ENCODE results near the gene EIF3J. TPM values are rescaled to one million over a fixed set of nuclear protein-coding genes. Genes with fewer than 3 reads are reported as not detected.
"Not testable (repeated sequence)": the region's sequence is repeated elsewhere in the genome, so short reads cannot be mapped to it uniquely, and the experiment has no call there.

EIF3J gene
- total and polyA plus RNA-seq, 2 experiments from 2014 or later: 33.9 to 46.4 TPM

DNA sequence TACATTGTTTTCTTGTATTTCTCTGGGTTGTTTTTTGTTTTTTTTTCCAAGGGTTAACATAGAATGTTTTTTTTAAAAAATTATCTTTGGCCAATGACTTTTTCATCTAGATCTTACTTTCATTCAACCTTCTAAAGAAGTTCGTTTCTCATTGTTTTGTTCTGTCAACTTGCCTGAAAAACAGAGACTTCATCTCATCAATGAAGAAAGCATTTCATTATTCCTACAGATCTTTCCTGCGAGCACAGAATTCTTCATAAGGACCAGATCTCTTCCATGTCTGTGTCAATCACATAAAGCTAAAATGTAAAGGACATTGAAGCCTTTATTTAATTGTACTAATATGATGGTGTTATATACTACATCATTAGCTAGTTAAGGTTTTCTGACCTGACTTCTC, 9.7 kb upstream of the EIF3J start:
- TF ChIP-seq, protein P1, sequence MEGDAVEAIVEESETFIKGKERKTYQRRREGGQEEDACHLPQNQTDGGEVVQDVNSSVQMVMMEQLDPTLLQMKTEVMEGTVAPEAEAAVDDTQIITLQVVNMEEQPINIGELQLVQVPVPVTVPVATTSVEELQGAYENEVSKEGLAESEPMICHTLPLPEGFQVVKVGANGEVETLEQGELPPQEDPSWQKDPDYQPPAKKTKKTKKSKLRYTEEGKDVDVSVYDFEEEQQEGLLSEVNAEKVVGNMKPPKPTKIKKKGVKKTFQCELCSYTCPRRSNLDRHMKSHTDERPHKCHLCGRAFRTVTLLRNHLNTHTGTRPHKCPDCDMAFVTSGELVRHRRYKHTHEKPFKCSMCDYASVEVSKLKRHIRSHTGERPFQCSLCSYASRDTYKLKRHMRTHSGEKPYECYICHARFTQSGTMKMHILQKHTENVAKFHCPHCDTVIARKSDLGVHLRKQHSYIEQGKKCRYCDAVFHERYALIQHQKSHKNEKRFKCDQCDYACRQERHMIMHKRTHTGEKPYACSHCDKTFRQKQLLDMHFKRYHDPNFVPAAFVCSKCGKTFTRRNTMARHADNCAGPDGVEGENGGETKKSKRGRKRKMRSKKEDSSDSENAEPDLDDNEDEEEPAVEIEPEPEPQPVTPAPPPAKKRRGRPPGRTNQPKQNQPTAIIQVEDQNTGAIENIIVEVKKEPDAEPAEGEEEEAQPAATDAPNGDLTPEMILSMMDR (IDR thresholded peaks at IDR 0.05; ENCODE audit: poor library complexity): no peak
- Histone ChIP-seq H2AFZ (no peak overlapping the region), H3K4me1 (ENCODE audit: insufficient read depth) (no peaks in the 10 kb centered on the region), H4K20me1 (ENCODE audit: insufficient read depth, poor library complexity, severe bottlenecking) (no peaks in the 10 kb centered on the region), H3K27ac (no peak overlapping the region), H3K9me3 (ENCODE audit: low read depth) (no peaks in the 10 kb centered on the region), H3K27me3 (no peaks in the 10 kb centered on the region), H3K79me2 (no peaks in the 10 kb centered on the region), H3K36me3 (replicated peaks; ENCODE audit: insufficient read depth, low read depth) (no peaks in the 10 kb centered on the region), H3K4me2 (no peak overlapping the region), H3K9me2 (replicated peaks; ENCODE audit: insufficient read depth) (no peaks in the 10 kb centered on the region), H3K4me3 (no peak overlapping the region)
- WGBS (ENCODE audit: low lambda C conversion rate, missing lambda C conversion rate): 84% methylated on average over 2 of the region's 2 CpGs
- DNase-seq (ENCODE audit: low spot score): no peak

DNA sequence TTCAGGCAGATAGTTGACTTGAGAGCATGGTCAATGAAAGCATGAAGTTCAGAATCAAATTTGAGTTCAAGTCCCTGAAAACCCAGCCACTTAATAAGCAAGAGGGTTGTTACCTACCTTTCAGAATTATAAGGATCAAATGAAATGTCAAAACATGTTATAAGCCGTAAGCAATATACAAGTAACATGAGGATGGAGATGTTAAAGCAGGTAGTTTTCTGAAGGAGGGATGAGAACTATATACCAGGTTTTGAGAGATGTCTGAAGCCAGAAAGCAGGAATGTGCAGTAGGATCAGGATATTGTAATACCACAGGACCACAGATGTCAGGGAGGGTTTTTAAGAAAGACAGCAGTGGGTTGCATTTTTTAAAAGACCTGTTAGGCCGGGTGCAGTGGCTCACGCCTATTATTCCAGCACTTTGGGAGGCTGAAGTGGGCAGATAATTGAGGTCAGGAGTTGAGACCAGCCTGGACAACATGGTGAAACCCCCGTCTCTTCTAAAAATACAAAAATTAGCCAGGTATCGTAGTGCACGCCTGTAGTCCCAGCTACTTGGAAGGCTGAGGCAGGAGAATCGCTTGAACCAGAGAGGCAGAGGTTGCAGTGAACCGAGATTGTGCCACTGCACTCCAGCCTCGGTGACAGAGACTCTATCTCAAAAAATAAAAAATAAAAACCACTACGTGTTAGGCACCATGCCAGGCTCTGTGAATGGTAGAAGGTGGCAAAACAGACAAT, 6.9 kb upstream of the EIF3J start:
- Histone ChIP-seq H3K4me1 (ENCODE audit: insufficient read depth) (peaks cover under 1% of the 10 kb centered on the region), H3K9me3 (ENCODE audit: low read depth) (no peaks in the 10 kb centered on the region), H3K27me3 (no peaks in the 10 kb centered on the region), H3K9me2 (replicated peaks; ENCODE audit: insufficient read depth) (no peaks in the 10 kb centered on the region), H3K36me3 (replicated peaks; ENCODE audit: insufficient read depth, low read depth) (no peaks in the 10 kb centered on the region), H3K4me3 (no peak overlapping the region), H4K20me1 (ENCODE audit: insufficient read depth, poor library complexity, severe bottlenecking) (no peaks in the 10 kb centered on the region), H2AFZ (no peak overlapping the region), H3K27ac (no peak overlapping the region), H3K79me2 (peaks cover 8% of the 10 kb centered on the region), H3K4me2 (no peak overlapping the region)
- no peak for TF ChIP-seq EZH2 (IDR thresholded peaks at IDR 0.05; ENCODE audit: borderline replicate concordance)
- TF ChIP-seq EZH2phosphoT487 (IDR thresholded peaks at IDR 0.05; ENCODE audit: low read depth, severe bottlenecking, unreplicated experiment): no peak
- TF ChIP-seq, protein P1 (IDR thresholded peaks at IDR 0.05; ENCODE audit: poor library complexity): no peak
- 85% methylated on average over 10 of the region's 10 CpGs for WGBS (ENCODE audit: low lambda C conversion rate, missing lambda C conversion rate)
- no peak for DNase-seq (ENCODE audit: low spot score)

DNA sequence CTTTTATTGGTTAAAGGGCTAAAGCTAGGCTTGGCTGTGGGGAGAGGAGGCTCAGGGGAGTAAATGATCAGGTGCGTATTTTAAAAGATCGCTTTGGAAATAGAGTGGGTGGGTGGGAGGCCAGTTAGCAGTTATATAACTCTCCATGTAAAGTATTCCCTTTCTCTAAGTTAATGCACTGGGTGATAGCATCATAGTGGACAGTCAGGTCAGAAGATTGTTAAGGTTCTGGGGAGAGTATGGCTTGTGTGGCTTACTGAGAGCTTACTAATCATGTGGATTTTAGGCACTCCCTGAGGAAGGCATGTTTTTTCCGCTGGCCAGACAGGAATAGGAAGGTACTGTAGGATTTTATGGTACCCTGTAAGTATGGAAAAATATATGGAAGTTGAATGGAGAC, 6.3 kb upstream of the EIF3J start:
- Histone ChIP-seq H3K27ac (no peak overlapping the region), H3K4me2 (no peak overlapping the region), H4K20me1 (ENCODE audit: insufficient read depth, poor library complexity, severe bottlenecking) (no peaks in the 10 kb centered on the region), H3K9me2 (replicated peaks; ENCODE audit: insufficient read depth) (no peaks in the 10 kb centered on the region), H3K79me2 (peaks cover 14% of the 10 kb centered on the region), H3K36me3 (replicated peaks; ENCODE audit: insufficient read depth, low read depth) (no peaks in the 10 kb centered on the region), H2AFZ (no peak overlapping the region), H3K27me3 (no peaks in the 10 kb centered on the region), H3K4me3 (no peak overlapping the region), H3K9me3 (ENCODE audit: low read depth) (no peaks in the 10 kb centered on the region), H3K4me1 (ENCODE audit: insufficient read depth) (peaks cover 6% of the 10 kb centered on the region)
- 93% methylated on average over 3 of the region's 3 CpGs for WGBS (ENCODE audit: low lambda C conversion rate, missing lambda C conversion rate)
- TF ChIP-seq, protein P1 (IDR thresholded peaks at IDR 0.05; ENCODE audit: poor library complexity): no peak
- TF ChIP-seq EZH2phosphoT487 (IDR thresholded peaks at IDR 0.05; ENCODE audit: low read depth, severe bottlenecking, unreplicated experiment) (no peak), EZH2 (IDR thresholded peaks at IDR 0.05; ENCODE audit: borderline replicate concordance) (no peak)
- DNase-seq (ENCODE audit: low spot score): no peak

DNA sequence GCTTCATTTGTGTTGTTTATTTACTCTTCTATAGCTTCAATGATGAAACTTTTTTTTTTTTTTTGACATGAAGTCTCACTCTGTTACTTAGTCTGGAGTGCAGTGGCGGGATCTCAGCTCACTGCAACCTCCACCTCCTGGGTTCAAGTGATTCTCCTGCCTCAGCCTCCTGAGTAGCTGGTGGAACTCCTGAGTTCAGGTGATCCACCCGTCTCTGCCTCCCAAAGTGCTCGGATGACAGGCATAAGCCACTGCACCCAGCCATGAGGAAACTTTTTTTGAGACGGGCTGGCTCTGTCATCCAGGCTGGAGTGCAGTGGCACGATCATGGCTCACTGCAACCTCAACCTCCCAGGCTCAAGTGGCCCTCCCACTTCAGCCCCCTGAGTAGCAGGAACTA, 4.7 kb upstream of the EIF3J start:
- not testable (repeated sequence) for H3K4me3 ChIP-seq; H3K9me3 ChIP-seq (ENCODE audit: low read depth); H3K36me3 ChIP-seq (replicated peaks; ENCODE audit: insufficient read depth, low read depth); H3K9me2 ChIP-seq (replicated peaks; ENCODE audit: insufficient read depth); H3K27ac ChIP-seq; H3K27me3 ChIP-seq; H2AFZ ChIP-seq; H3K4me1 ChIP-seq (ENCODE audit: insufficient read depth); H4K20me1 ChIP-seq (ENCODE audit: insufficient read depth, poor library complexity, severe bottlenecking); H3K4me2 ChIP-seq; DNase-seq (ENCODE audit: low spot score)
- WGBS (ENCODE audit: low lambda C conversion rate, missing lambda C conversion rate): 93% methylated on average over 5 of the region's 5 CpGs
- peaks cover 16% of the 10 kb centered on the region for H3K79me2 ChIP-seq
